NCI-H1930 (cell line): ENCODE results near the gene MRC1.

Experiments used
- DNase-seq, 2 experiments: peaks; one replicate each; lab custom pipeline; 2025; lab: John Stamatoyannopoulos, UW

The MRC1 gene

GRCh38 chr10:17795813-17796594 is 13.1 kb upstream of the MRC1 start:
- DNase-seq = no peak

- DNase-seq = no peak
Measured at GRCh38 chr10:17801507-17801906, 7.6 kb upstream of the MRC1 start.

- no peak for DNase-seq
Measured at GRCh38 chr10:17802350-17802749, 6.8 kb upstream of the MRC1 start.

- no peak for DNase-seq
Measured at GRCh38 chr10:17802976-17803375, 6.2 kb upstream of the MRC1 start.

- DNase-seq = no peak
Measured at GRCh38 chr10:17805330-17805729, 3.8 kb upstream of the MRC1 start.

- no peak for DNase-seq
Measured at GRCh38 chr10:17805921-17806577, 3.1 kb upstream of the MRC1 start.

- DNase-seq = no peak
Measured at GRCh38 chr10:17811146-17811865, 2.2 kb downstream of the MRC1 start.

- DNase-seq = no peak
Measured at GRCh38 chr10:17814973-17815372, 5.8 kb downstream of the MRC1 start.

- DNase-seq = no peak
Measured at GRCh38 chr10:17816199-17816598, 7.1 kb downstream of the MRC1 start.

GRCh38 chr10:17817316-17817715 is 8.2 kb downstream of the MRC1 start:
- DNase-seq = no peak

GRCh38 chr10:17817790-17818189 is 8.6 kb downstream of the MRC1 start:
- DNase-seq = no peak

- DNase-seq = no peak
Measured at GRCh38 chr10:17819836-17820235, 10.7 kb downstream of the MRC1 start.

GRCh38 chr10:17820943-17821342 is 11.8 kb downstream of the MRC1 start:
- DNase-seq = no peak

GRCh38 chr10:17821893-17822292 is 12.7 kb downstream of the MRC1 start:
- no peak for DNase-seq

GRCh38 chr10:17831341-17831740 is 22.2 kb downstream of the MRC1 start:
- no peak for DNase-seq

- DNase-seq = no peak
Measured at GRCh38 chr10:17831896-17832295, 22.7 kb downstream of the MRC1 start.

GRCh38 chr10:17833656-17834055 is 24.5 kb downstream of the MRC1 start:
- no peak for DNase-seq

- DNase-seq = no peak
Measured at GRCh38 chr10:17835688-17836087, 26.5 kb downstream of the MRC1 start.

GRCh38 chr10:17836942-17837341 is 27.8 kb downstream of the MRC1 start:
- no peak for DNase-seq

GRCh38 chr10:17838080-17838648 is 29.0 kb downstream of the MRC1 start:
- no peak for DNase-seq

GRCh38 chr10:17841050-17841449 is 31.9 kb downstream of the MRC1 start:
- DNase-seq = no peak

GRCh38 chr10:17842641-17843040 is 33.5 kb downstream of the MRC1 start:
- DNase-seq = no peak
